Neural cell (in vitro differentiated cells): ENCODE measurements around the gene RAPGEFL1.

Source experiments
- EP300 ChIP-seq: fragments of 450-650 bp; conservative IDR thresholded peaks from 2 replicates; pipeline ENCODE4 v1.6.1; 2014; ENCODE audit warnings: antibody characterized with exemption, mild to moderate bottlenecking, moderate library complexity; ENCODE audit not compliant: poor library complexity, severe bottlenecking
- EZH2 ChIP-seq: fragments of 200-600, 300-800 bp; shearing (Covaris generic), sonication (generic); IDR thresholded peaks from 2 replicates; pipeline ENCODE4 v1.6.1; 2014; ENCODE audit warnings: antibody characterized with exemption, low read length, borderline replicate concordance, mild to moderate bottlenecking; ENCODE audit not compliant: insufficient read depth, poor library complexity, severe bottlenecking
- MXI1 ChIP-seq: fragments of 450-650 bp; conservative IDR thresholded peaks from 2 replicates; pipeline ENCODE4 v1.6.1; 2014; ENCODE audit warnings: antibody characterized with exemption, mild to moderate bottlenecking; ENCODE audit not compliant: poor library complexity, severe bottlenecking
- POLR2AphosphoS5 ChIP-seq: IDR thresholded peaks from 2 replicates; pipeline ENCODE4 v1.6.1; 2012
- RAD21 ChIP-seq: fragments of 450-650 bp; conservative IDR thresholded peaks from 2 replicates; pipeline ENCODE4 v1.6.1; 2014; ENCODE audit warnings: antibody characterized with exemption, mild to moderate bottlenecking, moderate library complexity
- SMC3 ChIP-seq: fragments of 450-650 bp; conservative IDR thresholded peaks from 2 replicates; pipeline ENCODE4 v1.6.1; 2014; ENCODE audit warnings: antibody characterized with exemption, mild to moderate bottlenecking, moderate library complexity; ENCODE audit not compliant: poor library complexity
- TAF1 ChIP-seq: IDR thresholded peaks from 2 replicates; pipeline ENCODE4 v1.6.1; 2012; ENCODE audit warnings: low read depth
- TF ChIP-seq, protein P1 (sequence below): fragments of 450-650 bp; IDR thresholded peaks from 2 replicates; pipeline ENCODE4 v1.5.1; 2014; ENCODE audit warnings: antibody characterized with exemption, mild to moderate bottlenecking, moderate library complexity; ENCODE audit not compliant: poor library complexity, severe bottlenecking
- TF ChIP-seq, protein P2 (sequence below): IDR thresholded peaks from 2 replicates; pipeline ENCODE4 v1.6.1; 2012; ENCODE audit warnings: borderline replicate concordance

DNA sequence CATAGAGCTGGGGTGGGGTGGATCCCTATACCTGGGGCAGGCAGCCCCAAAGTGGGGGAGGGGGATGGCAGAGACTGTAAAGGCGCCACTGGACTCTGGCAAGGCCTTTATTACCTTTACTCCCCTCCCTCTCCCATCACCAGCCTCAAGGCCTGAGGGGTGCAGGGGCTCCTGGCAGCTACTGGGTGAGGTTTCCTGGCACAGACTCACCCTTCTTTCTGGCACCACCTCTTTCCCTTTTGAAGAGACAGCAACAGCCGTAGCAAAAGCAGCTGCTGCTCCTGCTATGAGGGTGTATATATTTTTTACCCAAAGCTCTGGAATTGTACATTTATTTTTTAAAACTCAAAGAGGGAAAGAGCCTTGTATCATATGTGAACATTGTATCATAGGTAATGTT is 17.6 kb downstream of the RAPGEFL1 start:
- TF ChIP-seq TAF1, result no peak
- TF ChIP-seq, protein P1, sequence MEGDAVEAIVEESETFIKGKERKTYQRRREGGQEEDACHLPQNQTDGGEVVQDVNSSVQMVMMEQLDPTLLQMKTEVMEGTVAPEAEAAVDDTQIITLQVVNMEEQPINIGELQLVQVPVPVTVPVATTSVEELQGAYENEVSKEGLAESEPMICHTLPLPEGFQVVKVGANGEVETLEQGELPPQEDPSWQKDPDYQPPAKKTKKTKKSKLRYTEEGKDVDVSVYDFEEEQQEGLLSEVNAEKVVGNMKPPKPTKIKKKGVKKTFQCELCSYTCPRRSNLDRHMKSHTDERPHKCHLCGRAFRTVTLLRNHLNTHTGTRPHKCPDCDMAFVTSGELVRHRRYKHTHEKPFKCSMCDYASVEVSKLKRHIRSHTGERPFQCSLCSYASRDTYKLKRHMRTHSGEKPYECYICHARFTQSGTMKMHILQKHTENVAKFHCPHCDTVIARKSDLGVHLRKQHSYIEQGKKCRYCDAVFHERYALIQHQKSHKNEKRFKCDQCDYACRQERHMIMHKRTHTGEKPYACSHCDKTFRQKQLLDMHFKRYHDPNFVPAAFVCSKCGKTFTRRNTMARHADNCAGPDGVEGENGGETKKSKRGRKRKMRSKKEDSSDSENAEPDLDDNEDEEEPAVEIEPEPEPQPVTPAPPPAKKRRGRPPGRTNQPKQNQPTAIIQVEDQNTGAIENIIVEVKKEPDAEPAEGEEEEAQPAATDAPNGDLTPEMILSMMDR, result no peak
- no peak for TF ChIP-seq RAD21
- TF ChIP-seq, protein P2, sequence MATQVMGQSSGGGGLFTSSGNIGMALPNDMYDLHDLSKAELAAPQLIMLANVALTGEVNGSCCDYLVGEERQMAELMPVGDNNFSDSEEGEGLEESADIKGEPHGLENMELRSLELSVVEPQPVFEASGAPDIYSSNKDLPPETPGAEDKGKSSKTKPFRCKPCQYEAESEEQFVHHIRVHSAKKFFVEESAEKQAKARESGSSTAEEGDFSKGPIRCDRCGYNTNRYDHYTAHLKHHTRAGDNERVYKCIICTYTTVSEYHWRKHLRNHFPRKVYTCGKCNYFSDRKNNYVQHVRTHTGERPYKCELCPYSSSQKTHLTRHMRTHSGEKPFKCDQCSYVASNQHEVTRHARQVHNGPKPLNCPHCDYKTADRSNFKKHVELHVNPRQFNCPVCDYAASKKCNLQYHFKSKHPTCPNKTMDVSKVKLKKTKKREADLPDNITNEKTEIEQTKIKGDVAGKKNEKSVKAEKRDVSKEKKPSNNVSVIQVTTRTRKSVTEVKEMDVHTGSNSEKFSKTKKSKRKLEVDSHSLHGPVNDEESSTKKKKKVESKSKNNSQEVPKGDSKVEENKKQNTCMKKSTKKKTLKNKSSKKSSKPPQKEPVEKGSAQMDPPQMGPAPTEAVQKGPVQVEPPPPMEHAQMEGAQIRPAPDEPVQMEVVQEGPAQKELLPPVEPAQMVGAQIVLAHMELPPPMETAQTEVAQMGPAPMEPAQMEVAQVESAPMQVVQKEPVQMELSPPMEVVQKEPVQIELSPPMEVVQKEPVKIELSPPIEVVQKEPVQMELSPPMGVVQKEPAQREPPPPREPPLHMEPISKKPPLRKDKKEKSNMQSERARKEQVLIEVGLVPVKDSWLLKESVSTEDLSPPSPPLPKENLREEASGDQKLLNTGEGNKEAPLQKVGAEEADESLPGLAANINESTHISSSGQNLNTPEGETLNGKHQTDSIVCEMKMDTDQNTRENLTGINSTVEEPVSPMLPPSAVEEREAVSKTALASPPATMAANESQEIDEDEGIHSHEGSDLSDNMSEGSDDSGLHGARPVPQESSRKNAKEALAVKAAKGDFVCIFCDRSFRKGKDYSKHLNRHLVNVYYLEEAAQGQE, result no peak
- TF ChIP-seq POLR2AphosphoS5, result no peak
- TF ChIP-seq SMC3, result no peak
- TF ChIP-seq EP300, result no peak
- no peak for TF ChIP-seq MXI1
- no peak for TF ChIP-seq EZH2
